ENCODE measurements around the gene DNAH6. TPM values are rescaled to one million over a fixed set of nuclear protein-coding genes. Genes with fewer than 3 reads are reported as not detected.

DNAH6 gene
- total RNA-seq, 3 donors from 2014 or later: 2.3 to 4.1 (median 3.0) TPM

DNA sequence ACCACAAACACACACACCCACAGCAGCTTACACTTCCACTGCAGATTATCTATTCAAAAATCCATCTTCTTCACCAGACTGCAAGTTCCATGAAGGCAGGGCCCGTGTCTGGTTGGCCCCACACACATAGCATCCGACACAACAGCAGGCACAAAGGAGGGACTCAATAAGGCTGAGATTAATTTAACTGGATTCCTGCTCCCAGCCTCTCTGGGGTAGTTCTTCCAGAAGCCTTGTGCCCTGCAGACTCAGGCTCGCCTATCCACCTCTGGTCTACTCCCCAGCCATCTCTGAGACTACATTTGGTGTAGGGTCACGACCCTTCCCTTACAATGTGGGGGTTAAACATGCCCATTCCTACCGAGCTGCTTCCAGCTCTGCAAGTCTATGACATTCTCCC is 306.9 kb downstream of the DNAH6 start:
- Histone ChIP-seq H3K4me3 (no peak overlapping the region), H3K27ac (no peak overlapping the region), H3K4me1 (no peaks in the 10 kb centered on the region), H3K9me3 (no peaks in the 10 kb centered on the region), H3K36me3 (no peaks in the 10 kb centered on the region), H3K27me3 (no peaks in the 10 kb centered on the region)
- TF ChIP-seq POLR2A (IDR thresholded peaks at IDR 0.05) (no peak), POLR2AphosphoS5 (IDR thresholded peaks at IDR 0.05) (no peak)
- TF ChIP-seq, protein P1, sequence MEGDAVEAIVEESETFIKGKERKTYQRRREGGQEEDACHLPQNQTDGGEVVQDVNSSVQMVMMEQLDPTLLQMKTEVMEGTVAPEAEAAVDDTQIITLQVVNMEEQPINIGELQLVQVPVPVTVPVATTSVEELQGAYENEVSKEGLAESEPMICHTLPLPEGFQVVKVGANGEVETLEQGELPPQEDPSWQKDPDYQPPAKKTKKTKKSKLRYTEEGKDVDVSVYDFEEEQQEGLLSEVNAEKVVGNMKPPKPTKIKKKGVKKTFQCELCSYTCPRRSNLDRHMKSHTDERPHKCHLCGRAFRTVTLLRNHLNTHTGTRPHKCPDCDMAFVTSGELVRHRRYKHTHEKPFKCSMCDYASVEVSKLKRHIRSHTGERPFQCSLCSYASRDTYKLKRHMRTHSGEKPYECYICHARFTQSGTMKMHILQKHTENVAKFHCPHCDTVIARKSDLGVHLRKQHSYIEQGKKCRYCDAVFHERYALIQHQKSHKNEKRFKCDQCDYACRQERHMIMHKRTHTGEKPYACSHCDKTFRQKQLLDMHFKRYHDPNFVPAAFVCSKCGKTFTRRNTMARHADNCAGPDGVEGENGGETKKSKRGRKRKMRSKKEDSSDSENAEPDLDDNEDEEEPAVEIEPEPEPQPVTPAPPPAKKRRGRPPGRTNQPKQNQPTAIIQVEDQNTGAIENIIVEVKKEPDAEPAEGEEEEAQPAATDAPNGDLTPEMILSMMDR (IDR thresholded peaks at IDR 0.05): no peak
- intact Hi-C loops (cut with DNase I; ENCODE audit: low total_unique reads): no loop called here
- no peak for DNase-seq (ENCODE audit: low spot score in 2 of 2)

DNA sequence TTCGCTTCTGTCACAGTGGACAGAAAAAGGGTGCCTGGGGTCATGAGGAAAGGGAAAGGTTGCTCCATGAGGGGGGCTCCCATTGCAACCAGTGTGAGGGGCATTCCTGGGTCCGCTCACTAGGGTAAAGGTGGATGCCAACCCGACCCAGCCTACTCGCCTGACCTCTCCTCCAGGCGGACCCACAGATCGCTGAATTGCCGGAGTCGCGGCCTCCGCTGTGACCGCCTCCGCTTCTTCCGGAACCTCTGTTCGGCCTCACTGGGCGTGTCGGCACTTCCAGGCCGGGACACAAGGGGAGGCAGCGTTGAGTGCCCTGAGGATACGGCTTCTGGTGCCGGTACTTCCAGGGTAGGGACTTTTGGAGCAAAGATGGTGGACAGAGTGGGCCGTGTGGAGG is 307.5 kb downstream of the DNAH6 start:
- no peaks in the 10 kb centered on the region for H3K4me1 ChIP-seq
- H3K4me3 ChIP-seq: no peak overlapping the region
- H3K27me3 ChIP-seq: no peaks in the 10 kb centered on the region
- no peak overlapping the region for H3K27ac ChIP-seq
- H3K36me3 ChIP-seq: no peaks in the 10 kb centered on the region
- TF ChIP-seq POLR2A (IDR thresholded peaks at IDR 0.05): no peak
- TF ChIP-seq, protein P1 (IDR thresholded peaks at IDR 0.05): no peak
- TF ChIP-seq POLR2AphosphoS5 (IDR thresholded peaks at IDR 0.05): no peak
- intact Hi-C loops (cut with DNase I; ENCODE audit: low total_unique reads): no loop called here
- DNase-seq (ENCODE audit: low spot score in 2 of 2): no peak
- no peaks in the 10 kb centered on the region for H3K9me3 ChIP-seq

DNA sequence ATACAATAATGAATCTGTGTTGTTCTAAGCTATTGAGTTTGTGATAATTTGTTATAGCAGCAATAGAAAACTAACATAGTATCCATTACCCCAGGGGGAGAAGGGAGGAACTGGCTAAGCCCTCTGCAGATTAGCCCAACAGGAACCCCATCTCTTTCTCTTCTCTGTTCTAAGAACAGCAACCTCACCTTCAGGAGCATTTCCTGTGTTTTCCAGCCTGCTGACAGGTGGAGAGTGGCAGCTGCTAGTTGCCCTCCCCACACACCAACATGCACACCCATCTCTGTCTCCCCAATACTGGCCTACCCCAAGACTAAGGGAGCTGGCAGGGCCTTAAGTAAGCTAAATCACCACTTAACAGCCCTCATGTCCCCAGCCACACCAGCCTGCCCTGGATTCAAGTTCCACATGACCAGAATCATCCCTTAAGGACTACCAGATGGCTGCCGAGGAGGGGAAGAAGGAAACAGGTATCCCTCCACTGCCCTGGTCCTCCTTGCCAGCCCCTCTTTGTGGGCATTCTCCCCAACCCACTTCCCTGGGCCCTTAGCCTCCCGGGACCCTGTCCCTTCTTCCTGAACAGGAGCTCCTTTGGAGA is 311.8 kb downstream of the DNAH6 start:
- Histone ChIP-seq H3K36me3 (no peaks in the 10 kb centered on the region), H3K27ac (no peak overlapping the region), H3K9me3 (no peaks in the 10 kb centered on the region), H3K4me3 (no peak overlapping the region), H3K4me1 (no peaks in the 10 kb centered on the region), H3K27me3 (no peaks in the 10 kb centered on the region)
- DNase-seq (ENCODE audit: low spot score in 2 of 2): no peak
- intact Hi-C loops (cut with DNase I; ENCODE audit: low total_unique reads): no loop called here
- no peak for TF ChIP-seq POLR2A (IDR thresholded peaks at IDR 0.05)
- no peak for TF ChIP-seq POLR2AphosphoS5 (IDR thresholded peaks at IDR 0.05)
- TF ChIP-seq, protein P1 (IDR thresholded peaks at IDR 0.05): no peak

DNA sequence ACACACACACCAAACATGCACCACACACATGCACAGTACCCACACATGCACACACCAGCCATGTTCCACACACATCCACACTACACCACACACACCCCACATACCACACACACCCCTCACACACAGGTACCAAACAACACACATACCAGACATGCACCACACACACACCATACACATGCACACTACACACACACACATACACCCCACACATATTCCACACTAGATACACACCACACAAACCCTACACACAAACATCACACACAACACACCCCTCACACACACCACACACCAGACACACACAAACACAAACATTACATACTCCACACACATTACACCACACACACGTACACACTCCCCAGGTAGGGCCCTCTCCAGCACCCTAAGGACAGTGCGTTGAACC is 313.4 kb downstream of the DNAH6 start:
- H3K9me3 ChIP-seq: no peaks in the 10 kb centered on the region
- H3K27ac ChIP-seq: no peak overlapping the region
- DNase-seq (ENCODE audit: low spot score in 2 of 2): no peak
- H3K4me3 ChIP-seq: no peak overlapping the region
- no peaks in the 10 kb centered on the region for H3K36me3 ChIP-seq
- intact Hi-C loops (cut with DNase I; ENCODE audit: low total_unique reads): no loop called here
- H3K27me3 ChIP-seq: no peaks in the 10 kb centered on the region
- H3K4me1 ChIP-seq: no peaks in the 10 kb centered on the region
- no peak for TF ChIP-seq POLR2A (IDR thresholded peaks at IDR 0.05)
- TF ChIP-seq, protein P1 (IDR thresholded peaks at IDR 0.05): no peak
- TF ChIP-seq POLR2AphosphoS5 (IDR thresholded peaks at IDR 0.05): no peak

DNA sequence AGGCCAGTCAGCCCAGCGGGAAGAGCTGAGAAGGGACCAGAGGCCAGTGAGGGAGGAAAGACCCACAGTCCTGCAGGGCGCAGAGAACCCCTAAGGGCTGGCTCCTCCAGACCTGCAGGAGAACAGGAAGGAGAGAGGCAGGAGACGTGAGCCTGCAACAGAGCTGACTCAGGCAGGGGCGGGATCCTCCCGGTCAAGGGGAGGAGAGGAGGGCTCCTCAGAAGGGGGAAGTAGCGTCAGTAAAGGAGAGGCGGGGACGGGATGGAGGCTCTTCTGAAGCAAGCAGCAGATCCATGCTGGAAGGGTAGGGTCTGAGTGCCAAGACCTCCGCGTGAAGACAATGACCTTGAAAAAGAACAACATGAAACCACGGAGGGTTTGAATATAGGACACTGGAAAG is 313.8 kb downstream of the DNAH6 start:
- Histone ChIP-seq H3K27ac (no peak overlapping the region), H3K36me3 (no peaks in the 10 kb centered on the region), H3K4me3 (no peak overlapping the region), H3K27me3 (no peaks in the 10 kb centered on the region), H3K4me1 (no peaks in the 10 kb centered on the region), H3K9me3 (peaks cover 0 to 1% of the 10 kb centered on the region in 2 donors)
- DNase-seq (ENCODE audit: low spot score in 2 of 2): no peak
- intact Hi-C loops (cut with DNase I; ENCODE audit: low total_unique reads): no loop called here
- TF ChIP-seq, protein P1 (IDR thresholded peaks at IDR 0.05): no peak
- TF ChIP-seq POLR2A (IDR thresholded peaks at IDR 0.05) (no peak), POLR2AphosphoS5 (IDR thresholded peaks at IDR 0.05) (no peak)
